HepG2 (cell line): ENCODE data around the gene TXNDC11. TPM values are rescaled to one million over a fixed set of nuclear protein-coding genes. Genes with fewer than 3 reads are reported as not detected.

Source experiments
- ADNP ChIP-seq: sonication (generic); formaldehyde crosslinking; IDR thresholded peaks from 2 replicates; pipeline ENCODE4 v1.4.0; 2020; ENCODE audit warnings: missing genetic modification reagents
- KDM3A ChIP-seq: IDR thresholded peaks from 2 replicates; pipeline ENCODE4 v1.6.1; 2018; ENCODE audit warnings: low read depth, missing compliant biosample characterization
- MAF1 ChIP-seq: sonication (generic); formaldehyde crosslinking; IDR thresholded peaks from 2 replicates; pipeline ENCODE4 v1.5.0; 2020; ENCODE audit warnings: missing genetic modification reagents, borderline replicate concordance
- PHF20 ChIP-seq: sonication (generic); formaldehyde crosslinking; IDR thresholded peaks from 2 replicates; pipeline ENCODE4 v1.5.0; 2020; ENCODE audit warnings: mild to moderate bottlenecking, missing genetic modification reagents
- REL ChIP-seq: sonication (generic); formaldehyde crosslinking; conservative IDR thresholded peaks from 2 replicates; pipeline ENCODE4 v1.8.0; 2022; ENCODE audit warnings: mild to moderate bottlenecking, missing genetic modification reagents, moderate library complexity
- SIX1 ChIP-seq: sonication (generic); formaldehyde crosslinking; IDR thresholded peaks from 2 replicates; pipeline ENCODE4 v1.4.0; 2020; ENCODE audit warnings: missing genetic modification reagents, borderline replicate concordance
- SMAD3 ChIP-seq: sonication (generic); formaldehyde crosslinking; IDR thresholded peaks from 2 replicates; pipeline ENCODE4 v1.4.0; 2020; ENCODE audit warnings: missing genetic modification reagents
- ZBTB1 ChIP-seq: sonication (generic); formaldehyde crosslinking; IDR thresholded peaks from 2 replicates; pipeline ENCODE4 v1.4.0; 2020; ENCODE audit warnings: missing genetic modification reagents, borderline replicate concordance
- ZC3H13 ChIP-seq: sonication (generic); formaldehyde crosslinking; IDR thresholded peaks from 2 replicates; pipeline ENCODE4 v1.8.1; 2023; ENCODE audit warnings: mild to moderate bottlenecking, missing genetic modification reagents, moderate library complexity
- ZFP82 ChIP-seq: sonication (generic); formaldehyde crosslinking; IDR thresholded peaks from 2 replicates; pipeline ENCODE4 v1.5.1; 2020; ENCODE audit warnings: mild to moderate bottlenecking, missing genetic modification reagents, borderline replicate concordance
- ZNF263 ChIP-seq: sonication (generic); formaldehyde crosslinking; IDR thresholded peaks from 2 replicates; pipeline ENCODE4 v1.4.0; 2020; ENCODE audit warnings: missing genetic modification reagents
- ZNF530 ChIP-seq: sonication (generic); formaldehyde crosslinking; IDR thresholded peaks from 2 replicates; pipeline ENCODE4 v1.5.0; 2020; ENCODE audit warnings: low read depth, mild to moderate bottlenecking, missing genetic modification reagents
- ZNF614 ChIP-seq: IDR thresholded peaks from 2 replicates; pipeline ENCODE4 v1.6.1; 2018; ENCODE audit warnings: missing biosample characterization, missing genetic modification reagents, inconsistent platforms, borderline replicate concordance
- ZNF629 ChIP-seq: sonication (generic); formaldehyde crosslinking; conservative IDR thresholded peaks from 2 replicates; pipeline ENCODE4 v1.5.0; 2020; ENCODE audit warnings: missing genetic modification reagents
- ZNF773 ChIP-seq: sonication (generic); formaldehyde crosslinking; IDR thresholded peaks from 2 replicates; pipeline ENCODE4 v1.4.0; 2020; ENCODE audit warnings: missing genetic modification reagents, borderline replicate concordance
- ZNF83 ChIP-seq: sonication (generic); formaldehyde crosslinking; IDR thresholded peaks from 2 replicates; pipeline ENCODE4 v1.4.0; 2020; ENCODE audit warnings: missing genetic modification reagents, mild to moderate bottlenecking, borderline replicate concordance
- polyA plus RNA-seq, 8 experiments: library from polyadenylated mRNA; depleted of rRNA in 3 of 8; stranded (reverse) in 7 of 8; unstranded in 1 of 8; fragments of >200 nt; fragmentation: Illumina TruSeq in 4 of 8; extraction: Trizol in 4 of 8; gene quantifications; 2 replicates each; pipeline versions ENCODE4 v1.2.1 to v1.2.3, GENCODE V29; 2011 to 2016; ENCODE audit warnings: low read depth in 4 of 8, missing spikeins in 1 of 8, mixed read lengths in 1 of 8; ENCODE audit not compliant: insufficient read depth in 1 of 8
- total RNA-seq, 5 experiments: library from RNA; depleted of rRNA; stranded (reverse); fragments of >200 nt; fragmentation: Illumina TruSeq; extraction: Trizol; gene quantifications; 2 replicates each; pipeline ENCODE4 v1.2.3, GENCODE V29; 2016; ENCODE audit warnings: low read depth in 1 of 5
- TF ChIP-seq, protein P1 (sequence below): sonication (generic); formaldehyde crosslinking; IDR thresholded peaks from 2 replicates; pipeline ENCODE4 v1.4.0; 2020; ENCODE audit warnings: missing genetic modification reagents, borderline replicate concordance
- TF ChIP-seq, protein P2 (sequence below): sonication (generic); formaldehyde crosslinking; IDR thresholded peaks from 2 replicates; pipeline ENCODE4 v1.8.1; 2023; ENCODE audit warnings: mild to moderate bottlenecking, missing genetic modification reagents, borderline replicate concordance
- TF ChIP-seq, protein P3 (sequence below), 2 experiments: sonication (generic) in 1 of 2; formaldehyde crosslinking in 1 of 2; IDR thresholded peaks; 2 replicates each; pipeline versions ENCODE4 v1.4.0 to v1.6.1; 2016 to 2020; ENCODE audit warnings: borderline replicate concordance in 1 of 2, low read depth in 1 of 2, mild to moderate bottlenecking in 1 of 2, missing genetic modification reagents in 1 of 2
- TF ChIP-seq, protein P4 (sequence below): sonication (generic); formaldehyde crosslinking; IDR thresholded peaks from 2 replicates; pipeline ENCODE4 v1.4.0; 2020; ENCODE audit warnings: mild to moderate bottlenecking, missing genetic modification reagents

TXNDC11 gene
- total and polyA plus RNA-seq, 2 of the 13 experiments (the other 11 are each of a cell fraction or from before 2014, with no cell fraction given) = 74.9 to 123 TPM

DNA sequence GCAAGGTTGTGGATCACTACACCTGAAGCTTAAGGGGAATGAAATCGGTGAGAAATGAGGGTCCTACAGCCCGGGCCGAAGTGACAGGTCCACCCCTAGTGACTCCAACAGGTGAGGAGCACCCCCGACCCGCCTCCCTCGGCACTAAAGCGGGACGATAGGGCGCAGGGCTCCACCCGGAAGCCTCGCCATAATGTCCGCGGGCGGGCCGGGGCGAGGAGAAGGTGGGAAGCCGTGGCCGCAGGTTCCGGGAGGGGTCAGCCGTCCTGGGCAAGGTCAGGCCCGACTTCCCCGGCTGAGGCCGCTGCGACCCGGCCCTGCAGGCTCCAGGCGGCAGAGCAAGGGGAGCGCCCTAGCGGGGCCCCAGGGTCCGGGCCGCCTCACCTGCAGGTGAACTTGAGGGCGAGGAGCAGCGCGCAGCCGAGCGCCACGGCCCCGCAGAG is 543 bp downstream of the TXNDC11 start (continued):
- TF ChIP-seq, protein P1, sequence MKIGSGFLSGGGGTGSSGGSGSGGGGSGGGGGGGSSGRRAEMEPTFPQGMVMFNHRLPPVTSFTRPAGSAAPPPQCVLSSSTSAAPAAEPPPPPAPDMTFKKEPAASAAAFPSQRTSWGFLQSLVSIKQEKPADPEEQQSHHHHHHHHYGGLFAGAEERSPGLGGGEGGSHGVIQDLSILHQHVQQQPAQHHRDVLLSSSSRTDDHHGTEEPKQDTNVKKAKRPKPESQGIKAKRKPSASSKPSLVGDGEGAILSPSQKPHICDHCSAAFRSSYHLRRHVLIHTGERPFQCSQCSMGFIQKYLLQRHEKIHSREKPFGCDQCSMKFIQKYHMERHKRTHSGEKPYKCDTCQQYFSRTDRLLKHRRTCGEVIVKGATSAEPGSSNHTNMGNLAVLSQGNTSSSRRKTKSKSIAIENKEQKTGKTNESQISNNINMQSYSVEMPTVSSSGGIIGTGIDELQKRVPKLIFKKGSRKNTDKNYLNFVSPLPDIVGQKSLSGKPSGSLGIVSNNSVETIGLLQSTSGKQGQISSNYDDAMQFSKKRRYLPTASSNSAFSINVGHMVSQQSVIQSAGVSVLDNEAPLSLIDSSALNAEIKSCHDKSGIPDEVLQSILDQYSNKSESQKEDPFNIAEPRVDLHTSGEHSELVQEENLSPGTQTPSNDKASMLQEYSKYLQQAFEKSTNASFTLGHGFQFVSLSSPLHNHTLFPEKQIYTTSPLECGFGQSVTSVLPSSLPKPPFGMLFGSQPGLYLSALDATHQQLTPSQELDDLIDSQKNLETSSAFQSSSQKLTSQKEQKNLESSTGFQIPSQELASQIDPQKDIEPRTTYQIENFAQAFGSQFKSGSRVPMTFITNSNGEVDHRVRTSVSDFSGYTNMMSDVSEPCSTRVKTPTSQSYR (CRISPR knock-in tag) = no peak
- TF ChIP-seq PHF20 = peak; percentile 66; the same call in 1 of the 2 replicates
- 0 out of 2 replicates have a peak, but pooled peaks have one; percentile 12 for TF ChIP-seq ZNF614 (CRISPR knock-in tag)
- 0 out of 2 replicates have a peak, but pooled peaks have one; percentile 39 for TF ChIP-seq ZNF773 (CRISPR knock-in tag)
- TF ChIP-seq ZFP82 (CRISPR knock-in tag) = 0 out of 2 replicates have a peak, but pooled peaks have one; percentile 5
- no peak for TF ChIP-seq ZNF83
- TF ChIP-seq SMAD3 = no peak
- no peak for TF ChIP-seq REL (CRISPR knock-in tag)
- TF ChIP-seq MAF1 (CRISPR knock-in tag) = peak; percentile 29; the same call in 1 of the 2 replicates
- TF ChIP-seq ZNF263 (CRISPR knock-in tag) = peak; percentile 77
- 0 out of 2 replicates have a peak, but pooled peaks have one; percentile 10 for TF ChIP-seq KDM3A
- TF ChIP-seq, protein P2, sequence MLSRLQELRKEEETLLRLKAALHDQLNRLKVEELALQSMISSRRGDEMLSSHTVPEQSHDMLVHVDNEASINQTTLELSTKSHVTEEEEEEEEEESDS = 0 out of 2 replicates have a peak, but pooled peaks have one; percentile 39
- TF ChIP-seq ADNP (CRISPR knock-in tag) = 0 out of 2 replicates have a peak, but pooled peaks have one; percentile 45
- TF ChIP-seq ZNF530 = peak; percentile 78; the same call in 1 of the 2 replicates
- no peak for TF ChIP-seq ZC3H13 (CRISPR knock-in tag)
- TF ChIP-seq, protein P3, sequence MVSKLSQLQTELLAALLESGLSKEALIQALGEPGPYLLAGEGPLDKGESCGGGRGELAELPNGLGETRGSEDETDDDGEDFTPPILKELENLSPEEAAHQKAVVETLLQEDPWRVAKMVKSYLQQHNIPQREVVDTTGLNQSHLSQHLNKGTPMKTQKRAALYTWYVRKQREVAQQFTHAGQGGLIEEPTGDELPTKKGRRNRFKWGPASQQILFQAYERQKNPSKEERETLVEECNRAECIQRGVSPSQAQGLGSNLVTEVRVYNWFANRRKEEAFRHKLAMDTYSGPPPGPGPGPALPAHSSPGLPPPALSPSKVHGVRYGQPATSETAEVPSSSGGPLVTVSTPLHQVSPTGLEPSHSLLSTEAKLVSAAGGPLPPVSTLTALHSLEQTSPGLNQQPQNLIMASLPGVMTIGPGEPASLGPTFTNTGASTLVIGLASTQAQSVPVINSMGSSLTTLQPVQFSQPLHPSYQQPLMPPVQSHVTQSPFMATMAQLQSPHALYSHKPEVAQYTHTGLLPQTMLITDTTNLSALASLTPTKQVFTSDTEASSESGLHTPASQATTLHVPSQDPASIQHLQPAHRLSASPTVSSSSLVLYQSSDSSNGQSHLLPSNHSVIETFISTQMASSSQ (IDR thresholded peaks at IDR 0.05; ENCODE audit: low read depth) = no peak
- TF ChIP-seq, protein P3 (CRISPR knock-in tag; IDR thresholded peaks at IDR 0.05; ENCODE audit: borderline replicate concordance) = no peak
- TF ChIP-seq ZBTB1 (CRISPR knock-in tag) = 0 out of 2 replicates have a peak, but pooled peaks have one; percentile 21
- TF ChIP-seq SIX1 (CRISPR knock-in tag) = peak; percentile 6; the same call in 1 of the 2 replicates
- TF ChIP-seq, protein P4, sequence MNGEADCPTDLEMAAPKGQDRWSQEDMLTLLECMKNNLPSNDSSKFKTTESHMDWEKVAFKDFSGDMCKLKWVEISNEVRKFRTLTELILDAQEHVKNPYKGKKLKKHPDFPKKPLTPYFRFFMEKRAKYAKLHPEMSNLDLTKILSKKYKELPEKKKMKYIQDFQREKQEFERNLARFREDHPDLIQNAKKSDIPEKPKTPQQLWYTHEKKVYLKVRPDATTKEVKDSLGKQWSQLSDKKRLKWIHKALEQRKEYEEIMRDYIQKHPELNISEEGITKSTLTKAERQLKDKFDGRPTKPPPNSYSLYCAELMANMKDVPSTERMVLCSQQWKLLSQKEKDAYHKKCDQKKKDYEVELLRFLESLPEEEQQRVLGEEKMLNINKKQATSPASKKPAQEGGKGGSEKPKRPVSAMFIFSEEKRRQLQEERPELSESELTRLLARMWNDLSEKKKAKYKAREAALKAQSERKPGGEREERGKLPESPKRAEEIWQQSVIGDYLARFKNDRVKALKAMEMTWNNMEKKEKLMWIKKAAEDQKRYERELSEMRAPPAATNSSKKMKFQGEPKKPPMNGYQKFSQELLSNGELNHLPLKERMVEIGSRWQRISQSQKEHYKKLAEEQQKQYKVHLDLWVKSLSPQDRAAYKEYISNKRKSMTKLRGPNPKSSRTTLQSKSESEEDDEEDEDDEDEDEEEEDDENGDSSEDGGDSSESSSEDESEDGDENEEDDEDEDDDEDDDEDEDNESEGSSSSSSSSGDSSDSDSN = peak; percentile 95; the same call in 1 of the 2 replicates
- TF ChIP-seq ZNF629 = 0 out of 2 replicates have a peak, but pooled peaks have one; percentile 24
